Measurements from ENCODE around the gene EXOC7.
"Not testable (repeated sequence)": the region's sequence is repeated elsewhere in the genome, so short reads cannot be mapped to it uniquely, and the experiment has no call there.

The EXOC7 gene

GRCh38 chr17:76071531-76072147, 31.9 kb downstream of the EXOC7 start:
- peak overlapping the region; percentile 100 for H3K4me3 ChIP-seq (ENCODE audit: low read depth, low read length)
- TF ChIP-seq CTCF (IDR thresholded peaks at IDR 0.05; ENCODE audit: control insufficient read depth, extremely low read depth, insufficient read depth) = no peak
- DNase-seq (ENCODE audit: low read depth) = no peak

- DNase-seq (ENCODE audit: low read depth) = no peak
- no peak overlapping the region for H3K4me3 ChIP-seq (ENCODE audit: low read depth, low read length)
- no peak for TF ChIP-seq CTCF (IDR thresholded peaks at IDR 0.05; ENCODE audit: control insufficient read depth, extremely low read depth, insufficient read depth)
These were observed 37.8 kb downstream of the EXOC7 start for GRCh38 chr17:76065775-76066174.

GRCh38 chr17:76063875-76064546, 39.6 kb downstream of the EXOC7 start:
- DNase-seq (ENCODE audit: low read depth) = no peak
- no peak for TF ChIP-seq CTCF (IDR thresholded peaks at IDR 0.05; ENCODE audit: control insufficient read depth, extremely low read depth, insufficient read depth)
- no peak overlapping the region for H3K4me3 ChIP-seq (ENCODE audit: low read depth, low read length)

GRCh38 chr17:76058264-76058663, 45.3 kb downstream of the EXOC7 start:
- H3K4me3 ChIP-seq (ENCODE audit: low read depth, low read length); DNase-seq (ENCODE audit: low read depth): not testable (repeated sequence)

GRCh38 chr17:76056882-76057281, 46.7 kb downstream of the EXOC7 start:
- H3K4me3 ChIP-seq (ENCODE audit: low read depth, low read length) = no peak overlapping the region
- DNase-seq (ENCODE audit: low read depth) = no peak
- TF ChIP-seq CTCF (IDR thresholded peaks at IDR 0.05; ENCODE audit: control insufficient read depth, extremely low read depth, insufficient read depth) = no peak

GRCh38 chr17:76054112-76054476, 49.5 kb downstream of the EXOC7 start:
- no peak overlapping the region for H3K4me3 ChIP-seq (ENCODE audit: low read depth, low read length)
- no peak for DNase-seq (ENCODE audit: low read depth)
- no peak for TF ChIP-seq CTCF (IDR thresholded peaks at IDR 0.05; ENCODE audit: control insufficient read depth, extremely low read depth, insufficient read depth)

GRCh38 chr17:76053246-76054111, 50.1 kb downstream of the EXOC7 start:
- no peak for TF ChIP-seq CTCF (IDR thresholded peaks at IDR 0.05; ENCODE audit: control insufficient read depth, extremely low read depth, insufficient read depth)
- no peak for DNase-seq (ENCODE audit: low read depth)
- H3K4me3 ChIP-seq (ENCODE audit: low read depth, low read length) = no peak overlapping the region
